Fibroblast of upper back skin (primary cell): Measurements from ENCODE around the gene LAMTOR2.

ENCODE experiments used
- DNase-seq: peaks from one replicate; pipeline ENCODE4 v3.0.0-alpha.2; 2013

LAMTOR2 gene

DNA sequence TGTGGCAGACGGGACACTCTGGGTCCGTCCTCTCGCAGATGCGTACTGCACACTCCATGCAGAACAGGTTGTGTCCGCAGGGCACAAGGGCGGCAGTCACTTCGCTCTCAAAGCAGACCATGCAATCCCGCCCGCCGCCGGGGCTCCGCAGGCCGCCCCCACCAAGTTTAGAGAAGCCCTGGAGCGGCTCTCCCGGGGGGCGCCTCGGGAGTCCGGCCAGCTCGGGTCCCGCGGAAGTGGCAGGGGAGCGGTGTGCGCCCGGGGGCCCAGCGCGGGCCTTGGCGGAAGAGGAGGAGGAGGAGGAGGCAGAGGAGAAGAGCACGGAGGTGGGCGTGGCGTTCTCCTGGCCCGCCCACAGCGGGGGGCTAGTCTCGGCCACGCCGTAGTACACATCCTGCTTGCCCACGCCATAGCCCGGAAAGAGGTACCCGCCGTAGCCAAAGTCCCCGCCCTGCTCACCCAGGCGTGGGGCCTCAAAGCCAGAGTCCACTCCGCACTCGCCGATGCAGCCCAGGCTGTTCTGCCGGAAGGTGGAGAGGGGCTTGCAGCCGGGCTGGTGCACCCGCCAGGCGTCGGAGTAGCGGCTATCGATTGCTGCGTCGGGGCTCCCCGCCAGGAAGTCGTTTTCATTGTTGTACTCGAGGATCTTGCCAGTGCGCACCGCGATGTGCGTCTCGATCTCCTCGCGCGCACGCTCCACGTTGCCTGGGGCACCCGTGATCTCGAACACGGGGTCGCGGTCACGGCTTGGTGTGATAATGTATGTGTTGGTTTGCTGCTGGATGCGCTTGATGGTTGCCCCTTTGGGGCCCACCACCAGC is 22.2 kb downstream of the LAMTOR2 start:
- DNase-seq: no peak

DNA sequence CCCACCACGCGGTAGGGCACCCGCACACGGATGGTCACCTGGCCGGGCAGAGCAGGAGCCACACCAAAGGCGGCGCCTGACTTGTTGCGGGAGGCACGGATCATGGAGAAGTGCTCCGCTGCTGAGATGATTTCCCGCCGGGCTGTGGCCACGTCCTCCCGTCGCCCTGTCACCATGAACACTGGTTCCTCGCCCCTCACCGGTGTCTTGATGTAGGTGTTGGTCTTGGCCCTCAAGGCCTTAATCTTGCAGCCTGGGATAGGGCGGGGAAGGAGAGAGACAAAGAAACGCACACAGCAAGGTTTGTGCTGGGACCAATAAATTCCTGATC is 22.8 kb downstream of the LAMTOR2 start:
- DNase-seq: no peak

DNA sequence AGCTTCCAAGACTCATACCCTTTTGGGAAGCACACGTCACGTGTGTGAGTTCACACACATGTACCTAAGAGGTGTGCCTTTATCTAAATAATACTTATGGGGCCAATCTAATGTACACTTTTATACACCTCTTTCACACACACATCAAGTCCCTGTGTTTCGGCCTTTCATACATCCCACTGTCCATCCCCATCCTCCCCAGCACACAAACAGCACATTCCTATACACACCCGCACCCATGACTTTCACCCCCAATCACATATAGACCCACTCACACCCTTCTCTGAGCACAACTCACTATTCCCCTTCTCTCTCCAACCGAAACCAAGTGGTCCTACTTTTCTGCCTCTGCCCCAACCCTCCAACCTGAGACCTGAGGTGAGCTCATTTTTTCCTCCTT is 24.1 kb downstream of the LAMTOR2 start:
- DNase-seq: no peak

DNA sequence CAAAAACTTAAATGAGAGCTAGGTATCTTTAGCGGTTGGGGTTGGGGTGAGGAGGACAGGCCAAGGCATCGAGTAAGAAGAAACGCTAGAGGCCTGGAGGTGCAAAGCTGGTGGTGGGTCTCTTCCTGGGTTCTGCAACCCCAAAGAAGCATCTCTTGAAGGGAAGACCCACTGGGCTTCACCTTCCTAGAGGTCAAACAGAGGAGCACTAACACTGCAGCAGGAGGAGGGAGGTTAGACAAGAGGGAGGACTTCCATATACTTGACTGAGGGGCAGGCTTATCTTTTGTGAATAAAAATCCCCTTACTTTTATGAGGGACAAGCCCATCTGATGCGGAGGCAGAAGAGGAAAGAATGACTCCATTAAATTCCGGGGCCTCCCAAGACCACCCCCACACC is 25.2 kb downstream of the LAMTOR2 start:
- DNase-seq: no peak

DNA sequence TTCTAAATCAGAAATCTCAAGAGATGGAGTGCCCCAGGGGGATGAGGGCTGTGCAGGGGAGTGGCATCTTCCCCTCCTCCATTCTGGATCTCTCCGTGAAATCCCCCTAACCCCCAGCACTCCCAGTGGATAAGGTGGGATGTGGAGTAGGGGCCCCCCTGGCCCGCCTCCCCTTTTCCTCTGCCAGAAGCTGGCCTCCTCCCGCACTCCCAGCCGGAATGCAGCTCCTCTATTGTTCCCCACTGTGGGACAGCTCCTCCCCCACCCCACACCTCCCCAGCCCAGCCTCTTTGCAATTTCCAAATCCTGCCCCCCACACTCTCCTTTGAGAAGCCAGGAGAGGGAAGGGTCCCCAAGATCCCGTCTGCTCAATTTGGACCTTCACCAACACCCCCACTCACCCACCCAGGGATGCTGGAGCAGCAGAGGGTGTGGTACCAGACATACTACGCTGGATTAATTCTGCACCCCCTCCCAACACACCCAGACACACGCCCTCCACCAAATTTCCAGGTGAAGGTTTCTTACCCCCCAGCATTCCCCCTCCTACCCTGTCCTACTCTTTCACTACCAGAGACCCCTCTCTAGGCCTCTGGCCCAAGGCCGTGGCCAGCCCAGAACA is 25.8 kb downstream of the LAMTOR2 start:
- DNase-seq: no peak

DNA sequence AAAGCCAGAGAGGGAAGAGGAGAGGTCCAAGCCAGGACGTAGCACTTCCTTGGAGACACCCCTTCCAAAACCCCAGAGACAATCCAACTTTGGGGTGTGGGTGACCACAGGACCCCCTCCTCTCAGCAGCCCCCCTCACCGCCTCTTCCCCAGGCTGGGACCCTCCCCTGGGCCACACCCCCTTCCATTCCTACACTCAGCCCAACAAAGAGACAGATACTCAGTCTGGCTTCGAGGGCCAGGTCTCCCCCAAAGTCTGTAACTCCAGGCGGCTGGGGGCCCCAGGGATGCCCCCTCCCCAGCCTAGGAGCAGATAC is 26.2 kb downstream of the LAMTOR2 start:
- DNase-seq: no peak

DNA sequence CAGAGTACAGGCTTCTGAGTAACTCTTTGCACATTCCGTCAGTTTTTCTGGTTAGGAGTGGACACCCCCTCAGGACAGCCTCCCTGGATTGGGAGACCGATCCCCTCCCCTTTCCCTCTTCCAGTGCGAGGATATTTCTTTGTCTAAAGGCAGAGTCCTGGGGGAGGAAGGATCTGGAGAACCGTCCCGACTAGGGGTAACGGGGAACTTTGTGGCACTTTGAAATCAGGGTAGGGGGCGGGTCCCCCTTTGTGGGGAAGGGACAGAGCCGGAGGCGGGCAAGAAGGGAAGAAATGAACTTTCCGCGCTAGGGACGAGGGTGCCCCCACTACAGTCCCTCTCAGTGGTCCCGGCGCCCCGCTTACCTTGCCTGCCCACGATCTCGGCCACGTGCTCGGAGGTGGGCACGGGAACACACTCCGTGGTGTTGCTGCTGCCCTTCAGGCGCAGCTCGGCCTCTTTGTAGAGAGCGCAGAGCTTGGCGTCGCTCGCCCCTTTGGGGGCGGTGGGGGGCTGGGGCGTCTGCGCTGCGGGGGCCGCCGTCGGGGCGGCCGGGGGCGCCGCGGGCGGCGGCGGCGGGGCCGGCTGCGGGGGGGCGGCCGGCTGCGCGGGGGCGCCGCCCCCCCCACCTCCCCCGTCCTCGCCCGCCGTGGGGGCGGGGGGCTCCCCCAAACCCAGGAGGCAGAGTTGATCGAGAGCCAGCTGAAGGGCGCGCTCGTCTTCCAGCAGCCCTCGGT is 26.8 kb downstream of the LAMTOR2 start:
- peak; percentile 40 for DNase-seq

DNA sequence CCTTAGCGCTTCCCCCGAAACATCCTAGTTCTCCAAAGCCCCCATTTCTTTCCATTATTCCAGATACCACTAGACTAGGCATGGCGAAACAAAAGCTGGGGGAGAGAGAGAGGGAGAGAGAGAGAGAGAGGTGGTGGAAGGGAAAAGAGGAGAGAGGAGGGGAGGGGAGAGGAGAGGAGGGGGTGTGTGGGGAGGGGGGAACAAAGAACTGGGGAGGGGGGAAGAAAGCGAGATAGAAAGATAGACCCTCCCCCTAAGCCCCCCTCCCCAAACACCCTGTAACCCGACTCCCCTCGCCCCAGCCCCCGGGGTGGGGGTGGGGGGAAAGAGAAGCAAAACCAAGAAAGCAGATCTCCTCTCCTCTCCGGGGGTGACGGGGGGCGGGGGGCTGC is 27.3 kb downstream of the LAMTOR2 start:
- DNase-seq: no peak

DNA sequence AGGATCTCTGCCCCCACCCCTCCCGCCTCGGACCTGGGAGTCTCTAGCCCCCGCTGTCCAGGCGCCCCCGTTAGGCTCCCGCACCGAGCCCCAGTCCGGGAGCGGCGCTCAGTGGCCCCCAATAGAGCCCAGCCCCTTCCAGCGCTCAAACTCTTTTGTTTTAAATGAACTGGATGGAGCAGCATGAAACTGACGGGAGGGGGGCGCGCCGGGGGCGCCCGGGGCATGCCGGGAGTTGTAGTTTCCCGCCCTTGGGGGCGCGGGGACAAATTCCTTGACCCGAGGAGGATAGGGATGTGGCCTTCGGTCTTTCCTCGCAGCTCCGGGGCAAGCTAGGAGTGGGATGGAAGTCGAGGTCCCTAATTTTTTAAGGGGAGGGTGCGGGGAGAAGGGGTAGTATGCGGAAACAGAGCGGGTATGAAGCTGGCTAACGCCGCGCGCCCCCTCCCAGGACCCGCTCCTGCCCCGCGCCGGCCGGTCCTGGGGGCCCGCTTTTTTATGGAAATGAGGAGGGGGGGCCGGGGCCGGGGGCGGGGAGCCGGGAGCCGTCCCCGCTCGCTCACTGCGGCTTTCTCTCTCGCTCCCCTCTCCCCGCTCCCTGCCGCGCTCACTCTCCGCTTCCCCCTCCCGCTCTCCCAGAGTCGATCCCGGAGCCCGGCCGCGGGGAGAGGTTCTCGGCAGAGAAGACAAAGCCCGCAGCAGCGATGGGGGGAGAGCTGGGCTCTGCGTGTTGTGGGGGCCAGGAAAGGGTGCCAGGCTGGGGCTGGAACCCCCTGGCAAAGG is 27.9 kb downstream of the LAMTOR2 start, which contains the start of gene MEX3A:
TSS of gene MEX3A (minus strand) at position 157 of the 783 bp plus-strand sequence. CDS start 467 bp downstream, outside the sequence.
- DNase-seq: peak; percentile 78

DNA sequence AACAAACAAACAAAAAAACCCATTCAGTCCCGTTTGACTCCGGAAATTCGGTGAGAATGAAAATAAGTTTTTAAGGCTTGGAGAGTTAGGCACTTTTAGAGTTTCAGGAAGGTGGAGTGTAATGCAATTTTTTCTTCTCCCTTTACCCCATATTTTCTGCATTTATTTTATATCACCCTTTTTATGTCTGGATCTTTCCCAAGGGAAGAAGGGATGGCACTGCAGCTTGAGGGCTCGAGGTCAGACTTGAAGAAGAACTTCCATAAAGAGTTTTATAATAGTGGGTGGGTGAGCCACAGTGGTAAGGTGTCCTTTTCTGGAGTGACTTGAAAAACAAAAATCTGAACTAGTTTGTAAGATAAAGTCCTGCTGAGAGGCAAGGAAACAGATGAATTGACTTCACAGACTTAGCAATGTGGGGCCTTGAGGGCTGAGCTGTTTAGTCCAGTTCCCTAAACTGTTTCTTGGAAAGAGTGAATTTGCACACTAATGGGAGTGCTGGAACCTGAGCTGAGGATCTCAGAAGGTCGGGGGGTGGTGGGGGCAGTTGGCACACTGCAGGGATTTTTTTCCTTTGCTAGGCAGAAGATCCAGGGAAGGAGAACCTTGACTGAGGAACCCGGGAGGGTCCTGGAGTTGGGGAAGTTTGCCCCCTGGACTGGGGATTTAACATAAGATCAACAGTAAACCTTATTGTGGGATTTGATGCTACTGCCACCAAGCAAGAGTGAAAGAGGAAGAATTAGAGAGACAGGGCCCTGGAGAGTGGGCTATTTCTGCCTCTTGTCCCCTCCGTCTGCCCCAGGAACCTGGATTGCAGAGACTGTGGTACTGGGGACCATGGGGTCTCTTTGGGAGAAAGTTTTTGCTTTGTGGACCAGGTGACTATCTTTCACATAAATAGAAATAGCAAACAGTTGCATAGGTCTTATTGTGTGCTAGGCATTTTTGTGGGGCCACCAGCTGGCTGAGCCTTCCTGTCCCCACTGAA is 29.5 kb downstream of the LAMTOR2 start:
- DNase-seq: no peak

DNA sequence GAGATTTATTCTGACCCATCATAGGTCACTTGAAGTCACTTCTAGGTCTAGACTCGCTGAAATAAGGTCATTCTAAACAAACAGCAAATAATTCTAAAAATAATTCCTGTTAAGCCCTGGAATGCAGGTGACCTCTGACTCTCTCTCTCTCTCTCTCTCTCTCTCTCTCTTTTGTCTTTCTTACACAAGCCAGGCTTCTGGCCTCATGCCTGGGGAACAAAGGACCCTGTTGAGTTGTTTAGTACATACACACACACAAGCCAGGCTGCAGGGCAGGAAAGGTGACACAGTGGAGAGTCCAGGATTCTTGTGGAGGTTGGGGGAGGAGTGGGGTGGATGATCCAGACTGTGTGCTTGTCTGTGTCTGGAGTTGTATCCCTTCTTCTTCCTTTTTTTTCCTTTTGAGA is 31.7 kb downstream of the LAMTOR2 start:
- peak; percentile 58 for DNase-seq

DNA sequence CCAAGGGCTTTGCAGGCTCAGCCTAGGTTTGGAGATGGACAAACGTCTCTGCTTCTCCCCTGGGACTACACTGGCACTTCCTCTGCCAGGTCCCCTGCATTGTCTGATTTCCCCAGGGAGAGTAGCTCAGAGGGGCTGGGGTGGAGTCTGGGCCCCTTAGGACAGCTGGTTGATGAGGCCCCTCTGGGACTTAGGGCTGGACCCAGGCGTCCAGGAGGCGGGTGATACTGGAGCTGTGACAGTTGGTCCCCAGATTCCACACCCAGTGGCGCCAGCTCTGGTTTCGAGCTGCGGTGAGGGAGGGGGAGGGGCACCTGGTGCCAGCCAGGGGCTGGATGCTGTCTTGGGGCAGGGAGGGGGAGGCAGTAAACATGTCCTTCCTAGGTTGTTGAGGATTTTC is 35.1 kb downstream of the LAMTOR2 start:
- no peak for DNase-seq

DNA sequence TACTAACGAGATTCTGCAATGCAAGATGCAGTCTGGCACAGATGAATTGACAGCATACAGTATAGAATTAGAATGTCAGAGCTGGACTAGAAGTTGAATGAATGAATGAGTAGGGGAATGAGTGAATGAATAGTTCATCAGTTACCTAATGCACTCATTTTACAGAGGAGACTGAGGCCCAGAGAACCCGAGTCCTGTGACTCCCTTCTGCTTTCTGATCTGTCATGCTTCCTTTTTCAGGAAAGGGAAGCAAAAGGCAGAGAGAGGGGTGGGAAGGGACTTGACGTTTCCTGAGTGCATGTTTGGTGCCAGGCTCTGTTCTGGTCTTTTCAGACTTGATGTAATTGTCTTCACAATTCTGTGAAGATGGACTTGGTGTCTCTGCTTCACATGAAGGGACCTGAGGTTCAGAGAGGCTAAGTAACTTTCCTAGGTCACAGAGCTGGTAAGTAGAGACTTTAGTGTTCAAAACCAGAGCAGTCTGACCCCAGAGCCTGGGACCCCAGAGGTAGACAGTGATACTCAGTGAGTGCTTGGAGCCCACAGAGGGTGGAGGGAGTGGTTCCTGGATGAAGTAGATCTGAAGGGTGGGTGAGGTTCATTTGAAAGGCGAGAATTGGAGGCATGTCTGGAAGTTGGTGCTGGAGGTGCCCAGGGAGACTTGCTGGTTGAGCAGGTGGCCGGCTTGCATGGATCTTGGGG is 35.7 kb downstream of the LAMTOR2 start:
- no peak for DNase-seq

DNA sequence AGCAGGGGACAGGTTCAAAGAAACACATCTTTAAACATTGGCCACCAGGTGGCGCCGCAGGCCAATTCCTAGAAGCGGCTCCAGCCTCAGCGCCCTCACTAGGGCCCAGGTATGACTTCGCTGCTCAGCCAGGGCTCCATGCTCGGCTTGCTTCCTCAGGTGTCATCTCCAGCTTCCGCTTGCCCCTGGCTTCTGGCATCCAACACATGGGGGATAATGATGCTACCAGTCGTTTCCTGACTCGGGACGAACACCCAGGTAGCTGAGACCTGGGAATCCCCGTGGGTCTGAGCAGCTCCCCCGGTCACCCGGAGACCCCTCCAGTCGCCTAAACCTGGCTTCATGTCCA is 36.2 kb downstream of the LAMTOR2 start:
- peak; percentile 75 for DNase-seq

DNA sequence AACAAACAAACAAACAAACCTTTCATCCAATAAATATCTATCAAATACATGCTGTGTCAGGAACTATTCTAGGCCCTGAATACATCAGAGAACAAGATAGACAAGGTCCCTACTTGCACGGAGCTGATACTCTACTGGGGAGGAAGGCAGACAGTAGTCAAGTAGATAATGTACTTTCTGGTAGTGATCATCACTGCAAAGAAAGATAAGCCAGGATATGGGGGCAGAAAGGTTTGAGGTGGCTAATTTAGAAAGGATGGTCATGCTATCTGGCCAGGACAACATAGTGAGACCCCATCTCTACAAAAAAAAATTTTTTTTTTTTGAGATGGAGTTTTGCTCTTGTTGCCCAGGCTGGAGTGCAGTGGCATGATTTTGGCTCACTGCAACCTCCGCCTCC is 37.0 kb downstream of the LAMTOR2 start:
- no peak for DNase-seq

DNA sequence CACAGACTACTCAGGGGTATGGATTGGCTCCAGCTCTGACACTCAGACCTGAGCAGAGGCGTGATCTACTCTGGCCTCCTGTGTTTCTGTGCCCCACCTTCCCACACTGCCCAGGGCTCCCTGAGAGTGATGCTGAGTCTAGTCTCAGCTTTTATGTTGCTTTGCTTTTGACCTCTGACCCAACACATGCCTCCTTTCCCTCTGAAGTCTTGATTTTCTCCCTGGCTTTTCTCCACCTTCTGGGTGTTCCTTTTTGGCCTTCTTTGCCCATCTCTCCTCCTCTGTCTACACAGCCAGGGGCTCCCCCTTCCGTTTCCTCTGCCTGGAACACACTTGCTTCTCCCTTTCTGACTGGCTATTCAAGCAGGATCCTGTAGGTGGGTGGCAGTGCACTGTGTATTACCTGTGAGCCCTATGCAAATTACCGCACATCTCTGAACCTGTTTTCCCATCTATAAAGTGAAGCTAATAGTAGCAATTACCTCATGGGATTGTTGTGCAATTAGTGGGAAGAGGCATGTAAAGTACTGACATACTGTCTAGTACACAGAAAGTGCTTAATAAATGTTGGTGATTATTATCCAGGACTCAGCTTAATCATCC is 41.4 kb downstream of the LAMTOR2 start:
- no peak for DNase-seq

DNA sequence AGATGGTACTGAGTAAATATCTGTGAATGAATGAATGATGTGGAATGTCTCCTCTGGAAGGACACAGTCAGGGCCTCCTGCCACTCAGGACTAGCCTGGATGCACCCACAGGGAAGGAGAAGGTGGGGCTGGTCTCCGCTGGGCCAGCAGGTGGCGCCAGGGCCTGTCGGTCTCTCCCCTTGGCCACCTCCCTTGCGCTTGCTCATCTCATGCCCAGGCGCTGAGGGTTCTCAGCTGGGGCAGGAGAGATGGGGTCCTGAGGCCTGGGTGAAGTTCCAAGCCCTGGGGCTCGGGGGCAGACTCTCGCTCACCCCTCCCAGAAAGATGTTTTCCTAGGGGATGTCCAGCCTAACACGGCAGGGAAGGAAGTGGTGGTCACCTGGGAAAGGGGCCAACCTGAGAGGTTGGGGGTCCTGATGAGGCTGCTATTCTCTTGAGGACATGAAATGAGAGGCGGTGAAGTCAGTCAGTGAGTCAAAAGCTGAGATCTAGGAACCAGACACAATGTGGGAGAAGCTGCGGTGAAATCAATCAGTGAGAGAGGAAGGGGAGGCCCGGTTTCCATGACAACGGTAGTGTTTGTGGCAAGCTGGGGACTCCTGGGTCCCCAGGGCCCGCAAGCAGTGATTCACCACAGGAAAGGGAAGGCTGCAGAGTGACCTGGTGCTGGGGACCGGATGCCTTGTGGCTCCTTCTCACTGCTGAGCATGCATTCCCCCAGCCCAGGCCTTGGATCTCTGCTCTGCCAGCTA is 42.2 kb downstream of the LAMTOR2 start:
- peak; percentile 84 for DNase-seq

DNA sequence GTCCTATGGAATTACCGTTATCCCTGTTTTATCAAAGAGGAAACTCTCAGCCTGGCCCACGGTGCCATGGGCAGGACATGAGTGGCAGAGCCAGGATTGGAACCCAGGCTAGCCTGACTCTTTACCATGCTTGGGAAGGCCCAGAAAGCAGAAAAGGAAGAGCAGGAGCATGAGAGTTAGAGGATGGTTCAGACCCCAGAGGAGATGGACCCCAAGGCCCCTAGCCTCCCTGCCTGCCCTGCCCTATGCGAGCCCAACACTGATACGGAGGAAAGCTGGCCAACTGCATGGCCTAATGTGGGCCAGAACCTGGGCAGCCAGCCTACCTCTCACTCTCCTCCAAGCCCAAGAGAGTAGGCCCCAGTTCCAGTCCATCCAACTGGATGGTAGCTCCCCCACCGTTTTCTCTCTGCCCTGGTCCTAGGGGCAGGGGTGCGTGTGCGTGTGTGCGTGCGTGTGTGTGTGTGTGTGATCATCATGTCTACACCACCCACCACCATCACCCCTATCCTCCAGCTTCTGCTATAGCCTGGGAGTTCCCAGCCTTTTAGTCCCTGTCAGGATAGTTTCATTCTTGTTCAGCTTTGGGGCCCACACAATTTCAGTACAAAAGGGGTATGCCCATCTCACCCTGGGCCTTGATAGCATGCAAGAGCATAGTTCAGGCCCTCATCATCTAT is 43.1 kb downstream of the LAMTOR2 start:
- no peak for DNase-seq

DNA sequence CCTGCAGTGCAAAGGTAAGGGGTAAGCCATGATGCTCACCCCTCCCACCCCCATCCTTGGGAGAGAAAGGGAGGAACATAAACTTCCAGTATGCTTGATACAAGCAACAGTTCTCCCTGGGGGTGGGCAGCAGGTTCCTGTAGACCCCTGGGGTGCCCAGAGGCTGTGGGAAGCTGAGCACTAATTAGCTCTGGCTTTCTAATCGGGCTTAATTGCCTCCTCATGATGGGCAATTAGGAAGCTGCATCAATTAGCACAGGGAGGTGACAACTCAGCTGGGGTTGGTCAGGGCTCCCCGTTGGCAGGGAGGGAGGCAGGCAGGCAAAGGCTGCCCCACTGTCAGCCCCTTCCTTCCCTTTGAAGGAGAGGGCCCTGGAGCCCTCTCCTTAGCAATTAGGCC is 44.2 kb downstream of the LAMTOR2 start:
- DNase-seq: no peak

DNA sequence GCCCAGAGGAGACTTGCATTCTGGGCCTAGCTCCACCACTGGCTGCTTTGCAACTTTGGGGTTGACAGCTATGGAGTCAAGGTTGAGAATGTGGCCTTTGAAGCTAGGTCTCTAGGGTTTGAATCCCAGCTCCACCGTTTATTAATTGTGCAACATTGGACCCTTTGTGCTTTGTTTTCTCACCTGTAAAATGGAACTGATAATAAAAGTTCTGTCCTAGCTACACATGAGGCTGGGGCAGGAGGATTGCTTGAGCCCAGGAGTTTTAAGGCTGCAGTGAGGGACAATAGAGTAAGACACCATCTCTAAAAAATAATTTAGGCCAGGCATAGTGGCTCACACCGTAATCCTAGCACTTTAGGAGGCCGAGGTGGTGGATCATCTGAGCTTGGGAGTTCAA is 44.7 kb downstream of the LAMTOR2 start:
- no peak for DNase-seq
